Spleen (tissue), 11 donors: Measurements from ENCODE around the gene HOXD12. TPM values are rescaled to one million over a fixed set of nuclear protein-coding genes. Genes with fewer than 3 reads are reported as not detected.

Experiments
- DNase-seq: peaks from one replicate; pipeline ENCODE4 v3.0.0-alpha.2; 2020
- H3K27ac ChIP-seq, 8 donors: fragments of 200-600 bp; sonication (generic) in 7 of 8; 1 replicate in 4 of 8; 2 replicates in 4 of 8; pipeline versions ENCODE4 v1.5.0 to v1.8.0; 2016 to 2021; ENCODE audit warnings: inconsistent platforms in 4 of 8, mild to moderate bottlenecking in 4 of 8, moderate library complexity in 1 of 8
- H3K27me3 ChIP-seq, 7 donors: fragments of 200-600 bp; sonication (generic) in 6 of 7; replicated peaks in 1 of 7; 1 replicate in 4 of 7; 2 replicates in 3 of 7; pipeline versions ENCODE4 v1.5.0 to v1.8.0; 2016 to 2021; ENCODE audit warnings: inconsistent platforms in 3 of 7, mild to moderate bottlenecking in 1 of 7
- H3K36me3 ChIP-seq, 6 donors: fragments of 200-600 bp; sonication (generic) in 5 of 6; 1 replicate in 4 of 6; 2 replicates in 2 of 6; pipeline versions ENCODE4 v1.5.0 to v1.8.0; 2016 to 2021; ENCODE audit warnings: inconsistent platforms in 2 of 6
- H3K4me1 ChIP-seq, 6 donors: fragments of 200-600 bp; sonication (generic) in 5 of 6; 1 replicate in 3 of 6; 2 replicates in 3 of 6; pipeline versions ENCODE4 v1.5.0 to v1.8.0; 2016 to 2021; ENCODE audit warnings: inconsistent platforms in 3 of 6
- H3K4me3 ChIP-seq, 8 donors: fragments of 200-600 bp; sonication (generic) in 7 of 8; 1 replicate in 4 of 8; 2 replicates in 4 of 8; pipeline versions ENCODE4 v1.5.0 to v1.8.0; 2016 to 2021; ENCODE audit warnings: inconsistent platforms in 4 of 8, mild to moderate bottlenecking in 4 of 8, moderate library complexity in 2 of 8
- H3K9me3 ChIP-seq, 8 donors: fragments of 200-600 bp; sonication (generic) in 7 of 8; 1 replicate in 4 of 8; 2 replicates in 4 of 8; pipeline versions ENCODE4 v1.5.0 to v1.8.0; 2016 to 2021; ENCODE audit warnings: inconsistent platforms in 4 of 8
- CTCF ChIP-seq, 11 experiments: fragments of 200-600 bp in 7 of 11; fragments of 450-650 bp in 4 of 11; sonication (generic) in 4 of 11; IDR thresholded peaks in 8 of 11; conservative IDR thresholded peaks in 3 of 11; 1 replicate in 7 of 11; 2 replicates in 4 of 11; pipeline versions ENCODE4 v1.4.0 to v1.8.0; 2016 to 2021; ENCODE audit warnings: antibody characterized with exemption in 11 of 11, inconsistent platforms in 4 of 11, mild to moderate bottlenecking in 1 of 11
- POLR2A ChIP-seq, 3 donors: fragments of 450-650 bp; IDR thresholded peaks; one replicate each; pipeline ENCODE4 v1.5.1; 2017; ENCODE audit warnings: antibody characterized with exemption in 3 of 3, mild to moderate bottlenecking in 1 of 3
- POLR2AphosphoS5 ChIP-seq, 3 donors: sonication (generic); formaldehyde crosslinking; IDR thresholded peaks; one replicate each; pipeline ENCODE4 v1.5.1; 2017; ENCODE audit warnings: antibody characterized with exemption in 3 of 3
- WGBS, 5 donors: extraction: QIAGEN DNeasy Blood & Tissue Kit in 3 of 5; methylation state at CpG; one replicate each; pipeline versions ENCODE4 v1.1.5 to v1.1.7; 2013 to 2018; 5-methylcytosine and 5-hydroxymethylcytosine counted together
- intact Hi-C: fragments of 100-400 bp; cut with DNase I; formaldehyde crosslinking; loops from one replicate; pipeline ENCODE4 v1.15.0; 2023; ENCODE audit warnings: low total_unique reads
- polyA plus RNA-seq, 3 donors: library from polyadenylated mRNA; stranded (reverse); fragments of 200-250 nt; gene quantifications; one replicate each; pipeline ENCODE4 v1.2.1, GENCODE V29; 2013
- total RNA-seq, 7 donors: library from RNA; depleted of rRNA in 3 of 7; stranded (reverse); fragments of >200 nt in 3 of 7; fragmentation: NEBNext Ultra II Directional in 4 of 7; extraction: Animal tissue kit (Norgen Biotek cat#: 25700) in 4 of 7; gene quantifications; one replicate each; pipeline versions ENCODE4 v1.1.0 to v1.2.1, GENCODE V29; 2016 to 2021
- donor health status: healthy with polysubstance abuse.
- donor health status: DM: no; HTN: no; CAD: no; lungs with moderate emphysema.
- donor health status: DM: no; HTN: no; CAD: no.
- donor health status: Bipolar disorder and iron deficiency.
- donor health status: healthy.
- donor health status: DM: no; HTN: no; CAD: no.
- donor health status: DM: yes; HTN: yes; CAD: no.

Gene HOXD12
- total and polyA plus RNA-seq, 10 donors: not detected

- Histone ChIP-seq H3K27me3 (peaks cover 14 to 100% (median 100%) of the 10 kb centered on the region in 7 donors), H3K4me3 (no peak overlapping the region), H3K27ac (no peak overlapping the region), H3K4me1 (peaks cover 0 to 21% (median 13%) of the 10 kb centered on the region in 6 donors), H3K36me3 (no peaks in the 10 kb centered on the region), H3K9me3 (peaks cover 0 to 14% (median 0%) of the 10 kb centered on the region in 8 donors)
- WGBS, 5 donors: 12 to 22% (median 20%) methylated on average over 7 of the region's 7 CpGs
- no peak for DNase-seq
- TF ChIP-seq POLR2A (IDR thresholded peaks at IDR 0.05) (no peak), POLR2AphosphoS5 (IDR thresholded peaks at IDR 0.05) (no peak), CTCF (IDR thresholded peaks at IDR 0.05 in 8 of 11, conservative IDR thresholded peaks at IDR 0.05 in 3 of 11) (no peak)
- intact Hi-C loops: no loop called here
Observed at GRCh38 chr2:176074919-176075425, 24.6 kb upstream of the HOXD12 start.

DNA sequence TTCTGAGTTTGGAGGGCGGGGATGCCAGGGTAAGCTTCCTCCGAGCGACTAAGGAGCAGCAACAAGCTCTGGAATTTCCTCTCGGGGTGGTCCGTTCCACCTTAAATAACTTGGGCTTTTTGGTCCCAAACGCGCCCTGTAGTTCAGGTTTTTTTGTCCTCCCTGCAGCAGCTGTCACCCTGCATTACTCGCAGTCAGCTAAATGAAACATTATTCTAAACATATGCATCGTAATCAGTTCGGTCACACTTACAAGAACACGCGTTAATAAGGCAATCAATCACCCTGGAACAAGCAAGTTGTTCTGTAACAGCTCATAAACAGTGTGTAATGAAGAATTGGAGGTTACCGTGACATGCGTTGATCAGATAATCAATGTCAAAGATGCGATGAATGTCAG, 24.1 kb upstream of the HOXD12 start:
- intact Hi-C loops: no loop called here
- Histone ChIP-seq H3K4me1 (peaks cover 0 to 23% (median 15%) of the 10 kb centered on the region in 6 donors), H3K9me3 (peaks cover 0 to 19% (median under 1%) of the 10 kb centered on the region in 8 donors), H3K36me3 (no peaks in the 10 kb centered on the region), H3K4me3 (no peak overlapping the region), H3K27ac (no peak overlapping the region), H3K27me3 (peaks cover 15 to 100% (median 99%) of the 10 kb centered on the region in 7 donors)
- TF ChIP-seq POLR2AphosphoS5 (IDR thresholded peaks at IDR 0.05) (no peak), CTCF (IDR thresholded peaks at IDR 0.05 in 8 of 11, conservative IDR thresholded peaks at IDR 0.05 in 3 of 11) (peak in 1 of 11 experiments; percentile 3)
- DNase-seq: no peak
- WGBS, 5 donors: 8 to 16% (median 11%) methylated on average over 15 of the region's 15 CpGs

GRCh38 chr2:176076063-176076462, 23.5 kb upstream of the HOXD12 start:
- Histone ChIP-seq H3K4me1 (peaks cover 0 to 29% (median 19%) of the 10 kb centered on the region in 6 donors), H3K36me3 (no peaks in the 10 kb centered on the region), H3K27me3 (peaks cover 19 to 100% (median 99%) of the 10 kb centered on the region in 7 donors), H3K4me3 (no peak overlapping the region), H3K9me3 (peaks cover 0 to 25% (median 3%) of the 10 kb centered on the region in 8 donors), H3K27ac (no peak overlapping the region)
- TF ChIP-seq POLR2AphosphoS5 (IDR thresholded peaks at IDR 0.05) (no peak), CTCF (IDR thresholded peaks at IDR 0.05 in 8 of 11, conservative IDR thresholded peaks at IDR 0.05 in 3 of 11) (no peak), POLR2A (IDR thresholded peaks at IDR 0.05) (no peak)
- DNase-seq: no peak
- 15 to 24% (median 21%) methylated on average over 7 of the region's 7 CpGs for WGBS, 5 donors
- intact Hi-C loops: no loop called here

DNA sequence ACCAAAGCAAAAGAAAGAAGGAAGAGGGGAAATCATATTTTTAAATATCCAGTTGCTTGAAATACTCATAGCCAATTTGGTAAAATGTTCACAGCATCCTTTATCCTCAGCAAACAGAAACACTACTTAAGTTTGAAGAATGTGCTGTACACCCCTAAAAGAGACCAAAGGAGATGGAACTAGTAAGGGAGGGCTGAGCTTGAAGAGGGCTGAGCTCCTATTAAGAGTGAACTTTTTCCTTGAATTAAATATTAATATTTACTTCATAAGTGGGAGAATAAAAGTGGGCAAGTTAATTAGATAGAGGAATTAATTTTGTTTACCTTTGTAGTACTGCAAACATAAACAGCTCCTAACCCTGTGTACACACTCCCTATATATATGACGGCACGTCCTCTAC, 22.8 kb upstream of the HOXD12 start:
- no peak overlapping the region for H3K4me3 ChIP-seq
- DNase-seq: no peak
- peaks cover 0 to 27% (median 17%) of the 10 kb centered on the region in 6 donors for H3K4me1 ChIP-seq
- H3K9me3 ChIP-seq: peaks cover 0 to 32% (median 4%) of the 10 kb centered on the region in 8 donors
- no peak overlapping the region for H3K27ac ChIP-seq
- peaks cover 20 to 100% (median 99%) of the 10 kb centered on the region in 7 donors for H3K27me3 ChIP-seq
- intact Hi-C loops: no loop called here
- H3K36me3 ChIP-seq: no peaks in the 10 kb centered on the region
- TF ChIP-seq POLR2A (IDR thresholded peaks at IDR 0.05): no peak
- TF ChIP-seq POLR2AphosphoS5 (IDR thresholded peaks at IDR 0.05): no peak
- no peak for TF ChIP-seq CTCF (IDR thresholded peaks at IDR 0.05 in 8 of 11, conservative IDR thresholded peaks at IDR 0.05 in 3 of 11)
- WGBS, 5 donors: 17 to 33% (median 27%) methylated on average over 2 of the region's 2 CpGs
